Coronary artery (tissue), 2 donors: ENCODE data around the gene LGI4.

Experiments used
- DNase-seq: peaks from one replicate; pipeline ENCODE4 v3.0.0-alpha.2; 2017; ENCODE audit warnings: low spot score
- H3K27ac ChIP-seq, 2 donors: fragments of 200-600 bp; sonication (generic); one replicate each; pipeline ENCODE4 v1.5.1; 2016 to 2019
- H3K4me3 ChIP-seq: fragments of 200-600 bp; sonication (generic); 2 replicates; pipeline ENCODE4 v1.5.1; 2016; ENCODE audit warnings: mild to moderate bottlenecking, moderate library complexity
- CTCF ChIP-seq: fragments of 200-600 bp; sonication (generic); IDR thresholded peaks from one replicate; pipeline ENCODE4 v1.5.1; 2019; ENCODE audit warnings: antibody characterized with exemption

The LGI4 gene

DNA sequence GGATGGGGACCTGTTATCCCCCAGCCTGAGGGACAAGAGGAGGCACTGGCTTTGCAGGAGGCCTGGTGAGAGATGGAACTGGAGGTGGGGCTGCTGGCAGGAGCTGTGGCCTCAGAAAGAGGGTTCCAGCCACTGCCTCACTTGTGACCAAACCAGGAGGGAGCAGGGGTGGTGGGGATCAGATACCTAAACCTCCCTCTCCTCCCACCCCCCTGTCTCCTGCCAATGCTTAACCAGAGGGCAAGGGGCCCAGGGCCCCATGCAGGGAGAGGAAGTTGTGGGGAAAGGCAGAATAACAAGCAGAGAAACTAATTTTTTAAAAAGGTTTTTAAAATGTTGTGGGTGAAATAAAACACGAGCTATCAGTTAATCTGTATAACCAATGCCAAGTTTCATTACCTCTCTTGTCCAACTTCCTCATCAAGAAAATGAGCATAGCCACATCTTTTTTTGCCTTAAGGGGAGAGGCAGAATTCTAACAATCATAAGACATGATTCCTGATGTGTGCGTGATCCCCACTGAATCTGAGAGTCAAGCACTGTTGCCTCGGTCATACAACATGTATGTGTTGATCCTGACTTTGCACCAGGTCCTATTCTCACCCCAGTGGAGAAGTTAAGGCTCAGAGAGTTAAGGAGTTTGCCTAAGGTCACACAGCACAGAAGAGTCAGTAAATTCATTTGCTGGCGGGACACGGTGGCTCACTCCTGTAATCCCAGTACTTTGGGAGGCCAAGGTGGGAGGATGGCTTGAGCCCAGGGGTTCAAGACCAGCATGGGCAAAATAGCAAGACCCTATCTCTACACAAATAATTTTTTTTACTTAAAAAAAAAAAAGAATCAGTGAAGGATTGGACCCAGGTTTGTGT, 32.6 kb upstream of the LGI4 start:
- DNase-seq = no peak
- Histone ChIP-seq H3K4me3 (no peak overlapping the region), H3K27ac (no peak overlapping the region)

GRCh38 chr19:35166100-35167063, 31.5 kb upstream of the LGI4 start:
- no peak for TF ChIP-seq CTCF
- H3K27ac ChIP-seq = no peak overlapping the region
- H3K4me3 ChIP-seq = peak overlapping the region; percentile 34
- no peak for DNase-seq

More for the DNA sequence above, 32.6 kb upstream of the LGI4 start:
- TF ChIP-seq CTCF = no peak

- TF ChIP-seq CTCF = no peak
- Histone ChIP-seq H3K27ac (no peak overlapping the region), H3K4me3 (peak overlapping the region; percentile 34)
- no peak for DNase-seq
Measured at GRCh38 chr19:35165200-35166058, 30.6 kb upstream of the LGI4 start.

- no peak for DNase-seq
- no peak overlapping the region for H3K4me3 ChIP-seq
- no peak overlapping the region for H3K27ac ChIP-seq
- no peak for TF ChIP-seq CTCF
Measured at GRCh38 chr19:35164418-35164817, 29.6 kb upstream of the LGI4 start.

DNA sequence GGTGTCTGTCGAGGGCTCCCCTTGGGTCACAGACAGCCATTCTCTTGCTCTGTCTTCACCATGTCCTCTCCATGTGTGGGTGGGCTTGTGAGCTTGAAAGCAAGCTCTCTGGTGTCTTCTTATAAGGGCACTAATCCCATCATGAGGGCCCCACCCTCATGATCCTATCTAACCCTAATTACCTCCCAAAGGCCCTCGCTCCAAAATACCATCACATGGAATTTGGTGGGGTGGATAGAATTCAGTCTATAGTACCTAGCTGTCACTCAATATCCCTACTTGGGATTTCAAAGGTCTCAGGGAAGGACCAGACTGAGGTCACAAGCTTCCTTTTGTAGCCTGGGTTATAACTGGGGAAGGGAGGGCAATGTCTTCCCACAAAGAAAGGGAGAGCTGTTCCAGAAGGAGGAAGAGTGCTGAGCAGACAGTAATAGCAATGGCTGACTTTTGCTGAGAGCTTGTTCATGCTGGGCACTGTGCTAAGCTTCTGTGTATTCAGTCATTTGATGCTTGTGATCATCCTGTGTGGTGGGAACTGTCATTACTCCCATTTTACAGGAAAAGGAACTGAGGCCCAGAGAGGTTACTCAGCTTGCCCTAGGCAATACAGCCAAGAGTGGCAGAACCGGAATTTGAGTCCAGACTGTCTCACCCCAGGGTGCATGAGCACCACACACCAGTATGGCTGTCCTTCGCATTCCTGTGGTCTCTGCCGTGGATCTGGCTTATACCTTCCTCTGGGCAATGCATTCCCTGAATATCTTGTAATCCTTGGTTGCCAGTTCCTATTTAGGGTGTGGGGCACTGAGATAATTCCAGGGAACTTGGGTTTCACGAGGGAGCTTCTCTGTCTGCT, 27.8 kb upstream of the LGI4 start:
- DNase-seq = no peak
- Histone ChIP-seq H3K4me3 (no peak overlapping the region), H3K27ac (no peak overlapping the region)
- no peak for TF ChIP-seq CTCF

DNA sequence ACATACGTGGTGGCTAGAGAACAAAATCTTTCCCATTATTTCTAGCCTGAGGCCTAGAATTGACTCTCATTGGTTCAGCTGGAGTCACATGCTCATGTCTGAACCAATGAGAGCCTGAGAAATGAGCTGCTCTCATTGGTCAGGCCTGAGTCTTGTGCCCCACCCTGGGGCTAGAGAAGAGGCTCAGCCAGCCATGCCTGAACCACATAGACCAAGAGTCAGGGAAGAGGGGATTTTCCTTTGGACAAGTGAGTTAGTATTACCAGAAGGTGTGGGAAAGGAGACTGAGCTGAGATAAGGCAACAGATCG, 26.5 kb upstream of the LGI4 start:
- H3K27ac ChIP-seq = no peak overlapping the region
- TF ChIP-seq CTCF = no peak
- H3K4me3 ChIP-seq = no peak overlapping the region
- DNase-seq = no peak
